Measurements from ENCODE around the gene CDH4. TPM values are rescaled to one million over a fixed set of nuclear protein-coding genes. Genes with fewer than 3 reads are reported as not detected.

CDH4 gene
- total and polyA plus RNA-seq, 8 donors, result under 0.01 to 2.2 (median 0.11) TPM; not detected in 2

DNA sequence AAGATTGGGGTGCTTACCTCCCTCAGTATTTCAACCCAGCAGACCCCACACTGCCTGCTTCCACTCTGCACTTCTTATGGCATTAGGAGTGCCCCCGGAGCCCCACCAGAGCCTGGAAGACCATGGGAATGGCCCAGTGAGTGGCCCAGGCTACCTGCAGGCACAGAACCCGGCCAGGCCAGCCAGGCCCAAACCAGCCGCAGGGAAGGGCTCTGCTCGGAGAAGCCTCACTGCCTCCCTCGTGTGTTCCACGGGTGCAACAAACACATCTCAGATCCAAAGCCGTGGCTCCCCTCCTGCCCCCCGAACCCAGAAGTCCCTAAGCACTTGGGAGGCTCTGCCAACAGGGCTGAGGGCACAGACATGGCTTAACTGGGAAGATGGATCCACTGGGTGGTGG is 283.9 kb downstream of the CDH4 start:
- intact Hi-C loops (cut with DNase I; ENCODE audit: low total_unique reads), result no loop called here
- 48 to 69% (median 65%) methylated on average over 5 to 8 of the region's 8 CpGs for WGBS, 5 donors
- no peak for TF ChIP-seq POLR2A (IDR thresholded peaks at IDR 0.05)
- no peak for TF ChIP-seq EP300 (IDR thresholded peaks at IDR 0.05)
- H3K36me3 ChIP-seq, result no peaks in the 10 kb centered on the region
- H3K27ac ChIP-seq, result no peak overlapping the region
- H3K27me3 ChIP-seq, result peaks cover 0 to 37% (median 0%) of the 10 kb centered on the region in 3 donors
- no peaks in the 10 kb centered on the region for H3K4me1 ChIP-seq
- no peaks in the 10 kb centered on the region for H3K9me3 ChIP-seq
- no peak overlapping the region for H3K4me3 ChIP-seq
- no peak for DNase-seq

- Histone ChIP-seq H3K27me3 (peaks cover 0 to 36% (median 0%) of the 10 kb centered on the region in 3 donors), H3K4me3 (no peak overlapping the region), H3K9me3 (no peaks in the 10 kb centered on the region), H3K36me3 (no peaks in the 10 kb centered on the region), H3K27ac (no peak overlapping the region), H3K4me1 (no peaks in the 10 kb centered on the region)
- intact Hi-C loops (cut with DNase I; ENCODE audit: low total_unique reads), result no loop called here
- WGBS, 5 donors, result 81 to 89% (median 85%) methylated on average over 8 to 9 of the region's 9 CpGs
- TF ChIP-seq EP300 (IDR thresholded peaks at IDR 0.05) (no peak), POLR2A (IDR thresholded peaks at IDR 0.05) (no peak)
- TF ChIP-seq, protein P1, sequence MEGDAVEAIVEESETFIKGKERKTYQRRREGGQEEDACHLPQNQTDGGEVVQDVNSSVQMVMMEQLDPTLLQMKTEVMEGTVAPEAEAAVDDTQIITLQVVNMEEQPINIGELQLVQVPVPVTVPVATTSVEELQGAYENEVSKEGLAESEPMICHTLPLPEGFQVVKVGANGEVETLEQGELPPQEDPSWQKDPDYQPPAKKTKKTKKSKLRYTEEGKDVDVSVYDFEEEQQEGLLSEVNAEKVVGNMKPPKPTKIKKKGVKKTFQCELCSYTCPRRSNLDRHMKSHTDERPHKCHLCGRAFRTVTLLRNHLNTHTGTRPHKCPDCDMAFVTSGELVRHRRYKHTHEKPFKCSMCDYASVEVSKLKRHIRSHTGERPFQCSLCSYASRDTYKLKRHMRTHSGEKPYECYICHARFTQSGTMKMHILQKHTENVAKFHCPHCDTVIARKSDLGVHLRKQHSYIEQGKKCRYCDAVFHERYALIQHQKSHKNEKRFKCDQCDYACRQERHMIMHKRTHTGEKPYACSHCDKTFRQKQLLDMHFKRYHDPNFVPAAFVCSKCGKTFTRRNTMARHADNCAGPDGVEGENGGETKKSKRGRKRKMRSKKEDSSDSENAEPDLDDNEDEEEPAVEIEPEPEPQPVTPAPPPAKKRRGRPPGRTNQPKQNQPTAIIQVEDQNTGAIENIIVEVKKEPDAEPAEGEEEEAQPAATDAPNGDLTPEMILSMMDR (IDR thresholded peaks at IDR 0.05), result no peak
- no peak for DNase-seq
Observed at GRCh38 chr20:61536671-61537070, 284.6 kb downstream of the CDH4 start.

- WGBS, 5 donors, result 72 to 83% (median 80%) methylated on average over 24 to 25 of the region's 25 CpGs
- intact Hi-C loops (cut with DNase I; ENCODE audit: low total_unique reads), result no loop called here
- TF ChIP-seq POLR2AphosphoS5 (IDR thresholded peaks at IDR 0.05) (no peak), POLR2A (IDR thresholded peaks at IDR 0.05) (no peak), EP300 (IDR thresholded peaks at IDR 0.05) (no peak)
- TF ChIP-seq, protein P1 (IDR thresholded peaks at IDR 0.05), result no peak
- no peak overlapping the region for H3K4me3 ChIP-seq
- H3K27ac ChIP-seq, result no peak overlapping the region
- H3K4me1 ChIP-seq, result no peaks in the 10 kb centered on the region
- H3K9me3 ChIP-seq, result no peaks in the 10 kb centered on the region
- no peak for DNase-seq
- H3K36me3 ChIP-seq, result no peaks in the 10 kb centered on the region
- peaks cover 0 to 36% (median 0%) of the 10 kb centered on the region in 3 donors for H3K27me3 ChIP-seq
Observed at GRCh38 chr20:61537239-61538182, 285.4 kb downstream of the CDH4 start.

GRCh38 chr20:61538183-61538942 is 286.3 kb downstream of the CDH4 start:
- no peak overlapping the region for H3K4me3 ChIP-seq
- peaks cover 0 to 31% (median 0%) of the 10 kb centered on the region in 3 donors for H3K27me3 ChIP-seq
- no peak for DNase-seq
- no peak for TF ChIP-seq EP300 (IDR thresholded peaks at IDR 0.05)
- no peak for TF ChIP-seq POLR2A (IDR thresholded peaks at IDR 0.05)
- TF ChIP-seq, protein P1 (IDR thresholded peaks at IDR 0.05), result no peak
- TF ChIP-seq POLR2AphosphoS5 (IDR thresholded peaks at IDR 0.05), result no peak
- H3K27ac ChIP-seq, result no peak overlapping the region
- H3K9me3 ChIP-seq, result no peaks in the 10 kb centered on the region
- H3K36me3 ChIP-seq, result no peaks in the 10 kb centered on the region
- intact Hi-C loops (cut with DNase I; ENCODE audit: low total_unique reads), result no loop called here
- no peaks in the 10 kb centered on the region for H3K4me1 ChIP-seq
- 67 to 72% (median 72%) methylated on average over 14 of the region's 14 CpGs for WGBS, 5 donors
